NCI-H748 treated with DMSO at 0.1 percent for 48 hours (cell line): Measurements from ENCODE around the gene ELOVL2.
"Not testable (repeated sequence)": the region's sequence is repeated elsewhere in the genome, so short reads cannot be mapped to it uniquely, and the experiment has no call there.

Experiments
- DNase-seq: peaks from one replicate; lab custom pipeline; 2025; lab: John Stamatoyannopoulos, UW

ELOVL2 gene

DNA sequence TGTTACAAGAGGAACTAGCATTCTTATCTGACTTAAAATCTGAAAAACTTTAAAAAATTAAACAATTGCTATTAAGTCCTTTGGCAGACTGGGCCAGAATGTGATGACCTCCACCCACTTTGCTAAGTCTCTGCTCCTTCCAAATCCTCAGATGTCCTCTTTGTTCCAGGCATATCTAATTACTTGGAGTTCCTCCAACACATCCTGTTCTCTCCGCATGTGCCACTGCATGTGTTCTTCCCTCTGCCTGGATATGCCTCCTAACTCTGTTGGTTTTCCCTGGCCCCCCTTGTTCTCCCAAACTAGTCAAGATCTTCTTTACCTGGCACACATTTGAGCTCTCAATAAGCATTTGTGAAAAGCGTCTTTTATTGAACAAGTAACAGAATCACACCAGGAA is 23.1 kb downstream of the ELOVL2 start:
- no peak for DNase-seq

DNA sequence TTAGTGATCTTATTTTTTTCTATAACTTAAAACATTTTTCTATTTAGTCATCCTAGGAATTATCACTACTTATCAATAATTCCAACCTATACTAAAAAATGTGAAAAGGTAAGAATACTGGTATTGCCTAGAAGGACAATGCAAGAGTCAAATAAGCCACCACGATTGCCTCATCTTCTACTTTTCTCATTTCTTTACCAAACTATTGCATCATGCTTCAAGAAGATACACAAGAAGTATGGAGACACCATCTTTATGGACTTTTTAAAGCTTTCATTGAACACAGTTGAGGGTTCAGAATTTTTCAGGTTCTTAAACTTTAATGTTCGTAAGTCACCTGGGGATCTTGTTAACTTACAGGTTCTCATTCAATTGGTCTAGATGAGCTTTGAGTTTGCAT is 25.9 kb downstream of the ELOVL2 start:
- DNase-seq, result no peak

DNA sequence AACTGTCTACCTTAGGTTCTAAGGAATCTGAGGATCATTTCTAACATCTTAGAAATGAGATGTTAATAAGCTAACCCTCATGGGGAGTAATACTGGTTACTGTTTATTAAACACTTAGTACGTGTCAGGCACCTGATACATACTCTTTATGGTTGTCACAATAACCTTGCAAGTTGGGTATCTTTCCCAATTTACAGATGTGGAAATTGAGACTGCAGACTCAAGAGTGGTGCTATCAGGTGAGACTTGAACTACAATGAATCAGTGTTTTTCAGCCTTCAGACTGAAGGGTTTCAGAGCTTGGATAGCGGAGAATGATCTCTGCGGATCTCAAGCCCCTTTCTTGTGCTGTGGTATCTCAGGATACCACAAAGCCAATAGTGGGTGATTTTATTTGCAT is 27.0 kb downstream of the ELOVL2 start:
- DNase-seq, result no peak

DNA sequence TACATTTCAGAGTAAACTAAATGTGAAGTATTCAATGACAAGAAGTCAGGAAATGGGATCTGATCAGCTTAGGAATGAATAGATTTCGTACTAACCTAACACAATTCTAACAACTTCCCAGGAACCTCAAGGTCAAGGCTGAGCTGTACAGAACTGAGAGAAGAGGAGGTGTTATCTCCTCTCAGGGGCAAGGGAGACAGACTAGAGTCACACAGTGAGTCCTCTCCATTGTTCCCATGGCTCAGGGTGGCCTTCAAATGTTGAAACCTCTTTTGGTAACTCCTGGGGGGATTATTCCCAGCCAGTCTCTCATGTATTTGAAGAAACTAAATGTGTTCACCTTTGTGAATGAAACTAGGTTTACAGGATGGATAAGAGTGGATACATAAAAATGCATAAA is 27.7 kb downstream of the ELOVL2 start:
- no peak for DNase-seq

DNA sequence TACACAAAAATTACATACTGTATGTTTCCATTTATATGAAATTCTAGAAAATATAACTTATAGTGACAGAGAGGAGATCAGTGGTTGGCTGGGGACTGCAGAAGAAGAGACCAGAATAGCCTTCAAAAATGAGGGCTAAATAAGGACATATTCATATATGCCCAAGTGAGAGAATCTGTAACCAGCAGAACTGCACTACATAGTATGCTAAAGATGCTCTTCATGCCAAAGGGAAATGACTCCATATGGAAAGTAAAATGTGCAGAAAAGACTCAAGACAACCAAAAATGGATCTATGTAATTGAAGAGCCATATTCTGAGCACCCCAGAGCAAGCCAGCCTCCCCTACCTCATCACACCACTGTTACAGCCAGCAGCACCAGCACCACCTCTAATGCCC is 29.0 kb downstream of the ELOVL2 start:
- no peak for DNase-seq

DNA sequence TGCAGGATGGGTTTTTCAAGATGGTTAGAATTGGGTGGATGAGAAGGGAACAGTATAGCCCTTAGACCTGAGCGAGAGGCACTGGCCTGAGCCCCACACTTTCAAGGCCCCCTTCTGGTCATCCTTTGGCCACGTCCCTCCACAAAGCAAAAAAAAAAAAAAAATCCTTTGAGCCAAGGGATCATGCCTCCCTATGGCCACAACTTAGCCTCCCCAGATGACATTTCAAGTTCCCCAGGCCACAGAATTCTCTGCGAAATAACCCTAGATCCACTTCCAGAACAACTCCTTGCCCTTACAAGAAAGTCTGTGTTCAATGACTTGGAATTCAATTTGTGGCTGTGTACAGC is 30.4 kb downstream of the ELOVL2 start:
- no peak for DNase-seq

DNA sequence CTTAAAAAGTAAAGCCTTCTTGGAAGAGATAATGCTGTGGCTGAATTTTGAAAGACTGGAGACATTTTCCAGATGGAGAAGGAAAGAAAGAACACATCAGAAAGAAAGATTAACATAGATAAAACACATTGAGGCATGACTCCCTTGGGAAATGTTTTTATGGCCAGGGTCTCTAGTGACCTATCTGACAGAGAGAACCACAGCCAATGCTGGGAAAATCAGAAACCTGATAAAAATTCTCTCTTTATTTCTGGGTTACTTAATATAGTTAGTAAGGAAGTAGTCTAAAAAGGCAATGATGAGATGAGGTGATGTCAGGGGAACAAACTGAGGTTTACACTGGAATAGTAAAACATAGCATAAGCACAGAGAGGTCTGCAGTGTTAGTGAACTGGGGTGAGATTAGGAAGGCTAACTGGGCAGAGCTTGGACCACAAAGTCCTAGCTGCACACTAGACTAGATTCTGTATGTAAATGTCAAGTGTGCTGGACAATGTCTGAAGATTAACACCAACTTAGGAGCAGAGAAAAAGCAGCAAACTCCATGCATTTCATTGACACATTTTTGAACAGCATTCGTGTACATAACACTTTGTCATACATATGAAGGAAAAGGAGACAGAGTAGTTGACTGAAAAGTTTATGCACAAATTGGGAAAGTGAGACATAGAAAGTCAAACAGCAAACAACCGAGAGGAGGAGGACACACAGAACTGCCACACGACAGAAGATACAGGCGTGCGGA is 31.0 kb downstream of the ELOVL2 start:
- no peak for DNase-seq

DNA sequence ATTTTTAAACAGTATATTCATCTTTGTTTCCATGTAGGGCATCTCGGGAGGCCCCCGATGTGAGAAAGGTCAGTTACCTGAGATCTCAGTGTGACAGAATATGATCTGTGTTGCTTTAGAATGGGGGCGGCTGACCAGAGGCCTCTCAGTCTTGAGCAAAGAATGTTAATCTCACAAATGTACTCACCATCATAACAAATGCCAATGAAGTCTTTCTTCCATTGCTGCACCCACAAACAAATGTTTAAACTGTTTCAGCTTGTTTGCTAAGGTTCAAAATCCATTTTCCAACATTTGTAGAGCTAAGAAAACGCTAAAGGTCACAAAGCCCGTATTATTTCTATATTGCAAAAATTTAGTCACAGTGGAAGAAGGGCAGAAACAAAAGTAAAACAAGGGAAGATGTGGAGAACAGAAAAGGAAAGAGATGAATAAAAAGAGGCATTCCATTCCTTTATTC is 31.8 kb downstream of the ELOVL2 start:
- no peak for DNase-seq

DNA sequence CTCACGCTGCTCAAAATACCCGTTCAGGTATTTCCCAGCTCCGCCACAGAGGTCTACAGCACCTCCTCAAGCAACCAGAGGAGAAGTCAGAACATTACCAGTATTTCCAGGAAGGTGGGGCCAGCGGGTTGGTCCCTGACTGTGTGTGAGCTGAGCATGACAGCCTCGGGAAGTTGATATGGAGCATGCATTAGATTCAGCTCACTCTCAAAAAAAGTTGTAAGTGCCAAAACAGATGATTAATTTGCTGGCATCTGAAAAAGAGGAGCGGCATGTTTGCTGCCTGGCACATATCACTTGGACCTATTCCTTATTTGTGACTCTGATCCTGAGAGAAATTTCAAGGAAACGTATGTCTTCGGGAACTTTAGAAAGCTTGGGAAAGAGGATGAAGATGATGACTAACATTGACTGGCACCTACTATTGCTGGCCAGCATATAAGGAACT is 32.3 kb downstream of the ELOVL2 start:
- no peak for DNase-seq

DNA sequence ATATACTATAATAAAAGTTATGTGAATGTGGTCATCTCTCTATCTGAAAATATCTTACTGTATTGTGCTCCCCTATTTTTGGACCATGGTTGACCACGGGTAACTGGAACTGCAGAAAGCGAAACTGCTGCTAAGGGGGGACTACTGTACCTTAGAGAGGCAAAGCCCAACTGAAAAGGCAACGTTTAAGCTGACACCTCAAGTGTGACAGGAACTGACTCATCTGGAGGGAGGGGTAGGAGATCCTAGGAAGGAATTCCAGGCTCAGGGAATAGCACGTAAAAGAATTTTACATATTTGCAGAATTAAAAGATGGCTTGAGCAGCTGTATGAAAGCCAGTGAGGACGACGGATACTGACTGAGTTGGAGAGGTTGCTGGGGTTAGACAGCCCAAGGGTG is 34.8 kb downstream of the ELOVL2 start:
- DNase-seq, result no peak

DNA sequence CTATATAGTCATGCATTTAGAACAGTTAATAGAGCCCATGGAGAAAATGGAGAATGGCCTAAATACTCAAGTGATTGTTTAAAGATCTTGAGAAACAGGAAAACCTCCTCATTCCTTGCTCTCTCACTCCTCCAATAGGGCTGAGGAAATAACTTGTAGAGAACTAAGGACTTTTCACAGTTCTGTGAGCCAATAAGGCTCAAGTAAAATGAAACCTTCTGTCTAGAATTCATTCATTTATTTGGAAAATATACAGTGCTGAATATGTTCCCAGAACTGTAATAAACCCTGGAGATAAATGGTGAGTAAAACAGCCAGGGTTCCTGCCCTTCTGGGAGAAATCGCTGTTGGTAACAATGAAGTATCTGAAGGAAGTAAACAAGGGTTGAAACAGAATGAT is 35.3 kb downstream of the ELOVL2 start:
- no peak for DNase-seq

DNA sequence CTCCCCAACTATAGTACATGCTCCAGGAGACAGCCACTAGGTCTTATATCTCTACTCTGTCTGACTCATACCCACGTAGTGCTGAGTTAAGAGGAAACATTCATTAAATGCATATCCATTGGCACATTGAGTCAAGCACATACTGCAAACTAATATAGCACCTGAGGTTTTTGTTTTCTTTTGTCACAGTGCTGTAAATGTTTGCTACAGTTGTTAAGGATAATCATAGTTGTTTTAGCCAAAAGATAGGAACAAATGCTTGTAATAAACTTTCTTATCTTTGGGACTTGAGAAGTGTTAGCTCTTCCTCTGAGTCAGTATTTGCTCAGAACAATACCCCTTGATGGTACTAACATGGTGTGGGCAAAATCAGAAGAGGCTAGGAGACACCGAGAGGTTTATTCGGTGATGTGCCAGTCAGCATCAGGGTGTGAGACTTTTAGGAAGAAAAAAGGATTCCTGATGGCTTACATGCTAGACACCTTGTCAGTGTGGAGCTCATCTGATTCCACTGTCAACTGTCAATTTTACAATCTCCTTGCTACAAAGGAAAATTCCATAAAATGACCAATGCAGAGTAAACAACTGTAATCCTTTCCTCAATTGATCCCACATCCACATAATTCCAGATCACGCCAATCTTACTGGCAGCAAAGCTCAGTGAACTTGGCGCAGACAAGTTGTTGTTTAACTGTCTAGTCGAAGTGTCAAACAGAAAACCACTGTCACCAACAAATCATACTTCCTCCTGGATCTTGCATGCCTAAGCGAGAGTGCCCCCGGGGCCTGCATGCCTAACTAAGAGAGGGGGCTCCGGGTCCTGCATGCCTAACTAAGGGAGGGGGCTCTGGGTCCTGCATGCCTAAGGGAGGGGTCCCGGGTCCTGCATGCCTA is 36.1 kb downstream of the ELOVL2 start:
- DNase-seq, result no peak

DNA sequence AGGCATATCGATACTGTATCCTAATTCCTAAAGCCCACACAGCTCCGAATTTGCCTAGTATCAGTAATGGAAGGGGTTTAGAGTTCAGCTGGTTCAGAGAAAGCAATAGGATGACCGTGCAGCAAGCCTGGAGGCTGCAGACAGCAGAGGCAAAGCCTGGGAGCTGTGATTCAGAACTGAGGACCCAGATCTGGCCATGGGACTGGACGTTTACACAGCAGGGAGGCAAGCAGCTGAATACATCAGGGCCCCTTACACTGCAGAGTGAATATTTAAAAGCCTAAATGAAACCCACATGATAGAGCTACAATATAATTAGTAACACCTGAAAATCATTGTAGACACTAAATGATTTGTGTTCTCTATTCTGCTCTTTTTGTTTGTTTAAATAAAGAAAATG is 38.0 kb downstream of the ELOVL2 start:
- DNase-seq, result no peak

DNA sequence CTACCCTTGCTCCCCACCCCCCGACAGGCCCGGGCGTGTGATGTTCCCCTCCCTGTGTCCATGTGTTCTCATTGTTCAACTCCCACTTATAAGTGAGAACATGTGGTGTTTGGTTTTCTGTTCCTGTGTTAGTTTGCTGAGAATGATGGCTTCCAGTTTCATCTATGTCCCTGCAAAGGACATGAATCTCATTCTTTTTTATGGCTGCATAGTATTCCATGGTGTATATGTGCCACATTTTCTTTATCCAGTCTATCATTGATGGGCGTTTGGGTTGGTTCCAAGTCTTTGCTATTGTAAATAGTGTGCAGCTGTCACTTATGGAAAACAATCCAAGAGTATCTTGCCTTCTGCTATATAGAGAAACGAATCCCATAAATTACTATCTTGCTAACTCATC is 40.8 kb downstream of the ELOVL2 start:
- not testable (repeated sequence) for DNase-seq

DNA sequence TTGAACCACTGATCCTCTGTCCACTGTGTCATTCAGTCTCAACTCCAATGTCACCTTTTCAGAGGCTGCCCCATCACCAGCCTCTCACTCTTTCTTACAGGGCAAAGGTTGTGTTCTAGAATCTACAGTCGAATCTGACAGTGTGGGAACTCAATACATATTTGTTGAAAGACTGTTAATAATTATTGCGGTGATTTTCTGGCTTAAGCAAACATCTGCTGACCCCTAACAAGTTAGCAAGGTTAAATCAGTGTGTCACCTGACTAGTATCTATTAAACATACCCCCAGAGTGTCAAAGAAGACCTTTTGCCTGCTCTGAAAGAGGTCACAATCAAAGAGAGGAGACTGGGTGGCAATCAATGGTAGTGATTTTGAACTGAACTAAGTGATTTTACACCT is 41.9 kb downstream of the ELOVL2 start:
- DNase-seq, result no peak

DNA sequence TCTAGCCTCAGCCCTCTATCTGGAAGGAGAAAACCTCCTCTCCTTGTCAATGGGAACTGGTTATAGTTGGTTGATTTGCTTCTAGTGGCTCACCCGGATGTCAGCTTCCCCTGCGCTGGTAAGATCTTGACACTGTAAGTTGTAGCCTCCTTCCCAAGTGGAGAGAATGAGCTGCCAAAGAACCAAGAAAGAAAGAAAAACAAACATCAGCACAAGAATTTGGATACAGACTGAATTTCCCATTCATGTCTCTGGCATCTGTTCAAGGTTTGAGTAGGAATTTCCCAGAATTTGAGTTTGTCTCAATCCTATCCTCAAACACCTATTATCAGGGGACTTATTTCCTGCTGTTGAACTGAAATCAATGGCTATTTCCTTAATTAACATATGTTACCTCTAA is 44.1 kb downstream of the ELOVL2 start:
- DNase-seq, result no peak

DNA sequence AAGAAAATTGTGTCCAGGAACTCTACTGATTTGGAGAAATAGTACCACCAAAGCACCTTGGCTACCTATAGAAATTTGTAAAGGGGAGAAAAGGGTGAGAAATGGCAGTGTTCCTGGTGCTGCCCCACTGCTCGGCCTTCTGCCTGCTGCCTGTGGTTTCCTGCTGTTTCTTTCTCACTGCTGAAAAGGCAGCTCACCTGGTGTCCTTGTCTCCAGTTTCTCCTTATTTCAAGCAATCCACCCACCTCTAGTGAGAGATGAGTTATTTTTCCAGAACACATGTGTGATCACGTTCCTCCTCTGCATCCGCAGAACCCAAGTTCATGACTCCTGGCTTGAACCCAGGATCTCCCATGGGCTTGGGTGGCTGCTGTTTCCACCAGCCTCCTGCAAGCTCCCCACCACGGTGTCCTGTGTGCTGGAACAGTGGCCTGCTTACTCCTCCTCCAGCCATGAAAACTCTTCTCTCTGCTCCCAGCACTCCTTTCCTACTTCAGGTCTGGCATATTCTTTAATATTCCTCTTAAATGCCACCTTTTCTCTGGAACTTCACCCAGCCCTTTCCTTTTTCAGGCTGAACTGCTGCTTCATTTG is 48.9 kb downstream of the ELOVL2 start:
- DNase-seq, result no peak

DNA sequence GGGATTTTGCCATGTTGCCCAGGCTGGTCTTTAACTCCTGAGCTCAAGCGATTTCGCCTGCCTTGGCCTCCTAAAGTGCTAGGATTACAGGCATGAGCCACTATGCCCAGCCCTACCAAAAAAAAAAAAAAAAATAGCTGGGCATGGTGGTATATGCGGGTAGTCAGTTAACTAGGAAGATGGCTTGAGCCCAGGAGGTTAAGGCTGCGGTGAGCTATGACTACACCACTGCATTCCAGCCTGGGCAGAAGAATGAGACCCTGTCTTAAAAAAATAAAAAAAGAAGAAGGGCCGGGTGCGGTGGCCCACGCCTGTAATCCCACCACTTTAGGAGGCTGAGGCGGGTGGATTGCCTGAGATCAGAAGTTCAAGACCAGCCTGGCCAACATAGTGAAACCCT is 50.2 kb downstream of the ELOVL2 start:
- no peak for DNase-seq

DNA sequence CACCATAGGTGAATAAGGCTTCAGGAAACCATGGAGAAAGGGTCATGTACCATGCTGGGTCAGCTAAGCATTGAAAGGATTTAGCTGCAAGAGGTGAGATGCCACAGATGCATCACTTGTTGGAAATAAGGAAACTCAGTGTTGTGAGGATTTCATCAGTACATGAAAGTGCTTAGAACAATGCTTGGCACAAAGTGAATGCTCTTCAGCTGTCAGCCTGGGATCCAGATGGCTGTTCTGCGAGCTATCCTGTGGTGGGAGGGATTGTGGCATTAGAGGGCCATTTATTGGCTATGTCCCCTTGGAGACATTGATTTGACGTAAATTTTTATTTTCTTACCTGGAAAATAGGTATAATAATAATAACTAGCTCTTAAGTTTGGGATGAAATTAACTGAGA is 53.0 kb downstream of the ELOVL2 start:
- no peak for DNase-seq

DNA sequence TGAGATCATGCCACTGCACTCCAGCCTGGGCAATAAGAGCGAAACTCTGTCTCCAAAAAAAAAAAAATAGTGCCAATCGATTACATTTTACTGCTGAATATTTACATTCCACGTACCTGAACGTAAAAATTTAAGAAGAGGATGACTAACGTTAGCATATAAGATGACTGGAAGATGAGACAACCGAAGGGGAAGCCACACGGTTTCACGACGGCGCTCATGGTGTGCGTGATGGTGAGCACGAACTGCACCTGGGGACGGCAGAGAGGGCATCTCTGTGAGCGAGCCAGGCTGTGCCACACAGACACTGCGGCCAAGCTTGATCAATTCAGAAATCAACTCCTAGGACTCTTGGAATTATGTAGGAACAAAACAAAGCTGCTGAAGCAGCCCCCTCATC is 54.5 kb downstream of the ELOVL2 start:
- no peak for DNase-seq

DNA sequence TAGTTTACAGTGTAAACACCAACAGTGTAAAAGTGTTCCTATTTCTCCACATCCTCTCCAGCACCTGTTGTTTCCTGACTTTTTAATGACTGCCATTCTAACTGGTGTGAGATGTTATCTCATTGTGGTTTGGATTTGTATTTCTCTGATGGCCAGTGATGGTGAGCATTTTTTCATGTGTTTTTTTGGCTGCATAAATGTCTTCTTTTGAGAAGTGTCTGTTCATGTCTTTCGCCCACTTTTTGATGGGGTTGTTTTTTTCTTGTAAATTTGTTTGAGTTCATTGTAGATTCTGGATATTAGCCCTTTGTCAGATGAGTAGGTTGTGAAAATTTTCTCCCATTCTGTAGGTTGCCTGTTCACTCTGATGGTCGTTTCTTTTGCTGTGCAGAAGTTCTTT is 59.1 kb downstream of the ELOVL2 start:
- DNase-seq, result not testable (repeated sequence)

DNA sequence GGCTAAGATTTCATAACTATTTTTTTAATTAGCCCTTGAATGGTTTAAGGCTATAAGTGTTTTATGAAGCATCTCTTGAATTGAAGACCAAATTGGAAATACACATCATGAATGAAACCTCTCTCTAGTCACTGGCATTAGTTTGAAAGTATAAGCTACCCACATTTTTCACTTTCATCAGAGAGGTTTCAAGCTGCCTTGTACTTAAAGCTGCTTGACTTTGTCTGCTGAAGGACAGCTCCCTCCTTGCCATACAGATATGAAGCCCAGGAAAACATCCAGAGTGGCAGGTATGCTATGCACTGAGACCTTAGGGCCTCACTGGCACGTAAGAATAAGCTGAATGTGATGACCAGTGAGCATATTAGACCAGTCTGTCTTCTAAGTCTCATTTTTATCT is 62.7 kb downstream of the ELOVL2 start:
- no peak for DNase-seq

DNA sequence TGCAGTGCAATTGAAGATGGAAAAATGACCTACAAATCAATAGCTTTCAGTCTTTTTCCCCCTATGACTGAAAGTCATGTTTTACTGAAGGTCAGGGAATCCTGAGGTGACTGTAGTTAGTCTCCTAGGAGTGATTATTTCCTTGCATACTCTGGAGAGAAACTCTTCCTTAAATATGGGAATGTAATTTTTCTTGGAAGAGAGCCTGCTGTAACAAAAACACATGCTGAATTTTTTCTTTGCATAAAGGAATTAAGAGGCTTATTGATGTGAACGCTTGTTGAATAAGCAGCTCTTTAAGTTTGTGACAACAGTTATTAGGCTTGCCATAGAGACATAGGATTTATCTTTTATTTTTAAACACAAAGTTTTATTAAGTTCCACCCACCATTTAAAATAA is 64.5 kb downstream of the ELOVL2 start:
- DNase-seq, result no peak
